GM21528 (cell line): ENCODE data around the gene BHLHA9.
"Not testable (repeated sequence)": the region's sequence is repeated elsewhere in the genome, so short reads cannot be mapped to it uniquely, and the experiment has no call there.

Experiments used
- ATAC-seq: cut with Tn5 transposase; IDR thresholded peaks from one replicate; pipeline ENCODE4 v1.9.1; 2021; ENCODE audit warnings: mild to moderate bottlenecking, moderate library complexity; ENCODE audit not compliant: unreplicated experiment, low FRiP score

The BHLHA9 gene

GRCh38 chr17:1298606-1299005 is 28.4 kb downstream of the BHLHA9 start:
- no peak for ATAC-seq

- no peak for ATAC-seq
Observed at GRCh38 chr17:1299552-1300370, 29.5 kb downstream of the BHLHA9 start.

GRCh38 chr17:1300371-1300905 is 30.2 kb downstream of the BHLHA9 start:
- no peak for ATAC-seq

GRCh38 chr17:1301546-1301945 is 31.3 kb downstream of the BHLHA9 start:
- no peak for ATAC-seq

GRCh38 chr17:1302761-1303160 is 32.5 kb downstream of the BHLHA9 start:
- no peak for ATAC-seq

GRCh38 chr17:1304522-1304921 is 34.3 kb downstream of the BHLHA9 start:
- ATAC-seq: no peak

- no peak for ATAC-seq
Observed at GRCh38 chr17:1304962-1305563, 34.8 kb downstream of the BHLHA9 start.

GRCh38 chr17:1307829-1308228 is 37.6 kb downstream of the BHLHA9 start:
- not testable (repeated sequence) for ATAC-seq

GRCh38 chr17:1312261-1312870 is 42.1 kb downstream of the BHLHA9 start:
- no peak for ATAC-seq

GRCh38 chr17:1313270-1314005 is 43.2 kb downstream of the BHLHA9 start:
- no peak for ATAC-seq

GRCh38 chr17:1315409-1315808 is 45.2 kb downstream of the BHLHA9 start:
- no peak for ATAC-seq

GRCh38 chr17:1315891-1316403 is 45.7 kb downstream of the BHLHA9 start:
- no peak for ATAC-seq
